ENCODE results near the gene MAP3K14.

GRCh38 chr17:45318561-45319230, 1.9 kb upstream of the MAP3K14 start:
- TF ChIP-seq, protein P1, sequence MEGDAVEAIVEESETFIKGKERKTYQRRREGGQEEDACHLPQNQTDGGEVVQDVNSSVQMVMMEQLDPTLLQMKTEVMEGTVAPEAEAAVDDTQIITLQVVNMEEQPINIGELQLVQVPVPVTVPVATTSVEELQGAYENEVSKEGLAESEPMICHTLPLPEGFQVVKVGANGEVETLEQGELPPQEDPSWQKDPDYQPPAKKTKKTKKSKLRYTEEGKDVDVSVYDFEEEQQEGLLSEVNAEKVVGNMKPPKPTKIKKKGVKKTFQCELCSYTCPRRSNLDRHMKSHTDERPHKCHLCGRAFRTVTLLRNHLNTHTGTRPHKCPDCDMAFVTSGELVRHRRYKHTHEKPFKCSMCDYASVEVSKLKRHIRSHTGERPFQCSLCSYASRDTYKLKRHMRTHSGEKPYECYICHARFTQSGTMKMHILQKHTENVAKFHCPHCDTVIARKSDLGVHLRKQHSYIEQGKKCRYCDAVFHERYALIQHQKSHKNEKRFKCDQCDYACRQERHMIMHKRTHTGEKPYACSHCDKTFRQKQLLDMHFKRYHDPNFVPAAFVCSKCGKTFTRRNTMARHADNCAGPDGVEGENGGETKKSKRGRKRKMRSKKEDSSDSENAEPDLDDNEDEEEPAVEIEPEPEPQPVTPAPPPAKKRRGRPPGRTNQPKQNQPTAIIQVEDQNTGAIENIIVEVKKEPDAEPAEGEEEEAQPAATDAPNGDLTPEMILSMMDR (conservative IDR thresholded peaks at IDR 0.05), result no peak
- TF ChIP-seq EZH2 (IDR thresholded peaks at IDR 0.05; ENCODE audit: low read depth), result no peak
